HG03565 (cell line): ENCODE results near the gene RELB.
"Not testable (repeated sequence)": the region's sequence is repeated elsewhere in the genome, so short reads cannot be mapped to it uniquely, and the experiment has no call there.

Source experiments
- ATAC-seq: cut with Tn5 transposase; IDR thresholded peaks from one replicate; pipeline ENCODE4 v1.9.1; 2021; ENCODE audit warnings: mild to moderate bottlenecking, moderate library complexity; ENCODE audit not compliant: unreplicated experiment

RELB gene

DNA sequence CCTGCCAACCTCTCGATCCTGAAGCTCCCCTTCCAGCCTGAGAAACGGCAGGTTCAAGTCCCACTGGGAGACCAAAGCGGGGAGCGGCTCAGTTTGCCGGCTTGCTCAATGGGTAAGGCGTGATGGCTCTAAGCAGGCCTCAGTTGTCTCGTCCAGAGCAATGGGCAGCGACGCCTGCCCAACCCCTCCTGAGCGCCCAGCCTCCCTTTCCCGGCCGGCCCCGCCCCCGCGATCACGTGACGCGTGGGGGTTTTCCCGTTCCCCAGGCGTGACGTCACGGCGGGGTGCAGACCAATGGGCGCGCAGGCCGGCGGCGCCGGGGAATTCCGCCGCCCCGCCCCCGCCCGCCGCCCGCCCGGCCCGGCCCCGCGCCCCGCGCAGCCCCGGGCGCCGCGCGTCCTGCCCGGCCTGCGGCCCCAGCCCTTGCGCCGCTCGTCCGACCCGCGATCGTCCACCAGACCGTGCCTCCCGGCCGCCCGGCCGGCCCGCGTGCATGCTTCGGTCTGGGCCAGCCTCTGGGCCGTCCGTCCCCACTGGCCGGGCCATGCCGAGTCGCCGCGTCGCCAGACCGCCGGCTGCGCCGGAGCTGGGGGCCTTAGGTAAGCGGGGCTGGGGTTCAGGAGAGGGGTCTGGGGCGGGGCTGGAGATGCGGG, at the start of gene RELB:
TSS of gene RELB (plus strand) at position 378 of the 653 bp plus-strand sequence. CDS start at position 494, 116 bp downstream.
- peak; percentile 45 for ATAC-seq

- no peak for ATAC-seq
These were observed 47.0 kb upstream of the RELB start for GRCh38 chr19:44954278-44954648.

GRCh38 chr19:44954649-44955504, 46.4 kb upstream of the RELB start, which contains the start of gene CLPTM1:
Gene CLPTM1 (plus strand): TSS chr19:44955380. CDS start chr19:44955396, 16 bp downstream.
- peak; percentile 87 for ATAC-seq

DNA sequence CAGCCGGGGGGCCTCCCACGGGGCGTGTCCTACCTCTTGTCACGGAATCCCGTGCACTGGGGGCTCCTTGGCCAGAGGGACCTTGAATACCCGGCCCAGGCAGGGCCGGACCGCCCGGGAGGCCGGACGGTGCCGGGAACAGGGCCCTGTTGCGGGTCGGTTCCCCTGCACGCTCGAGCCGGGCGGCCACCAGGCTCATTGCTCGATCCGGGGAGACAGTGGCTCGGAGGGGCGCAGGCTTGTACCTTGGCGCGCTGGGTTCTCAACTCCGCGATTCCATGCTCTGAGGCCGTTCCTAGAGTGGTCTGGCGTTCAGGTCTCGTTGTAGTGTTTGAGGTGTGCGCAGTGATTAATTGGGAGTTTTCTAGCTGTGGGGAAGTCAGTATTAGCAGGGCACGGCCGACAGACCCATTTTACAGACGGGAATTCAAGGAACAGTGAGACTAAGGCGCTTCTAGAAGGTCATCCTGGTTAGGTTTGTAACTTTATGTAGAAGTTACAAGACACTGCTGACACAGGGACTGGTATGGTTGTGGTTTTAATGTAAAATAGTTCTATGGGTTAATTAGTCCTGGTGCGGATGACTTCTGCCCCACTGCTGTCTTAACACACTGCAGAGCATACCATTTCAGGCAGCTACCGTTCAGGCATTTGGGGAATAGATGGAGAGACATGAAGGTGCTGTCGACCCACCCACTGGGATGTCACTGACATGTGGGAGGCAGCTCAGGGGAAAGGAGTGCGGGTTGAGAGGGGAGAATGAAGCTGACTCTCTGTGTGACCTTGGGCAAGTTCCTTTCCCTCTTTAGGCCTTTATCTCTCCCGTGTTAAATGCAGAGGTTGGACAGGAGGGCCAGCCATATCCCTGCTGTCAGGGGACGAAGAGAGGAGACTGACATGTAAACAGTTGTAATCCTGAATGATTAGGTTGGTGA, 45.5 kb upstream of the RELB start:
- no peak for ATAC-seq

DNA sequence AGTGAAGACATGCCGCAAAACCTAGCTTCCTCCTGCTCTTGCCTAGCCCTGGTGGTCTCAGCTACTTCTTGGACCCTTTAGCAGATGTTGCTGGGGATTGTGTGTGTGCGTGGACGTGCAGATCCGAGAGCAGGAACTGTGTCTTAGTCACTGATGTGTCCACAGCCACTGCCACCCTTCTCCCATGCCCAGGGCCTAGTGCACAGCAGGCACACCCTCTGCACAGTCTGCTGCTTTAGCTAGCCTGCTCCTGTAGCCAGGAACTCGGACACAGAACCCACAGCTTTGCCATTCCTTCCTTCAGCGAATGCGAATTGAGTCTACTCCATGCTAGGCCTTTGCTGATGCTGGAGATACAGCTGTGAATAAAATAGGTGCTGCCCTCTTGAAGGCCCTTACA, 43.7 kb upstream of the RELB start:
- no peak for ATAC-seq

DNA sequence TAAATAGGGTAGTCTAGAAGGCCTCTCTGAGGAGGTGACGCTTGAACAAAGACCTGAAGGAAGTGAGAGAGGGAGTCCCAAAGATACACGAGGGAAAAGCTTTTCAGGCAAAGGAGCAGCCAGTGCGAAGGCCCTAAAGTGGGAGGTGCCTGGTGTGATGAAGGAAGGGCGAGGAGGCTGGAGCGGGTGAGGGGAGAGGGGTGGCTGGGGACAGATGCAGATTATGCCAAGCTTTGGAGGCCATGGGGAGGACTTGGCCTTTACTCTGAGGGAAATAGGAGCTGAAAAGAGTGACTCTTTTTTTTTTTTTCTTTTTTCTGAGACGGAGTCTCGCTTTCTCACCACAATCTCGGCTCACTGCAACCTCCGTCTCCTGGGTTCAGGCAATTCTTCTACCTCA, 43.2 kb upstream of the RELB start:
- no peak for ATAC-seq

GRCh38 chr19:44959691-44960090, 41.6 kb upstream of the RELB start:
- no peak for ATAC-seq

DNA sequence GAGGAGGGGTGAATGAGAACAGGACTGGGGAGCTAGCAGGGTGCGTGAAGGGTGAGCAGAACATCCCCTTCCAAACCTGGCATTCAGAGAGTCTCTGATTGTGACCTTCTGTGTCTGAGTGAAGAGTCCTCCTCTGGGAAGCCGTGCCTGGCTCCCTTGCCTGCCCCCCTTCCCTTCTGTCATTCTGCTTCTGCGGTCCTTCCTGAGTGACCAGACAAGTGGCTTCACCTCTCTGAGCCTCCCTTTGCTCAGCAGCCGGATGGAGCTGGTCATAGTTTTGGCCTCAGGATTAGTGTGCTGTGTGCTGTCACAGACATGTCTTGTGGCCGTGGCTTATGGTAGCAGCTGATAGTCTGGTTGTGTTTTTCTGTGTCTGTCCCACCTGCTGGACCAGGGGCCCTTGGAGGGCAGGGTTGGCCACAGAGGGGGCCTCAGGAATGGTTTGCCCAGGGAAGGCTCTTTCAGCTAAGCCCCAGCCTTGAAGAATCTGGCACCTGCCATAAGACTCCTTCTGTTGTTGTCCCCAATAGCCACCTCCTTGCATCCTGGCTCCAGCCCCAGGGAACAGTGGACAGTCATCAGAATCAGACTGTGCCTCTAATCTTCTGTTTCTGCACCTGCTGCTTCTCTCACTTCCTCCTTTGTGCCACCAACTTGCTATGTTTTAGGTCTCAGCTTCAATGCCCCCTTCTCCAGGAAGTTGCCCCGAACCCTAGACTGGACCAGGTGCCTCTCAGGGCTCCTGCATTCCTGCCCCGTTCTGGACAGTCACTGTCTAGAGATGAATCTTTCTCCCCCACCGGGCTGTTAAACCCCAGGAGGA, 40.1 kb upstream of the RELB start:
- no peak for ATAC-seq

GRCh38 chr19:44961821-44962220, 39.4 kb upstream of the RELB start:
- no peak for ATAC-seq

- no peak for ATAC-seq
These were observed 33.1 kb upstream of the RELB start for GRCh38 chr19:44968118-44968517.

DNA sequence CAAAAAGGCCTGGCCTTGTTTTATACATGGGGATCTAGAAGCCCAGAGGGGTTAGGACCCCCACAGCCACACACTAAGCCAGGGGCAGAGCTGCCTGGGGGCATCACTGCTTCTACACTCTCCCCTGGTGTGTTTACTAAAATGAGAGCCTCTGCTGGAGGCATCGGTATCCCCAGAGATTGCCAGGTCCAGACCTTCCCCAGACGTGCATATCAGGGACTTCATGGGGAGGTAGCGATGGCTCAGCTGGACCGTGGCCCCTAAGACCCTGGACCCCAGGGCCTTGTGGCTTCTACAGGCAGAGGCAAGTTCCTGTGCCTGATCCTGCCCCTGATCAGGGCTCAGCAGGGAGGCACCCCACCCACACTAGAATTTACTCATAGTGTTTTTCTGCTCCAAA, 32.6 kb upstream of the RELB start:
- ATAC-seq = no peak

DNA sequence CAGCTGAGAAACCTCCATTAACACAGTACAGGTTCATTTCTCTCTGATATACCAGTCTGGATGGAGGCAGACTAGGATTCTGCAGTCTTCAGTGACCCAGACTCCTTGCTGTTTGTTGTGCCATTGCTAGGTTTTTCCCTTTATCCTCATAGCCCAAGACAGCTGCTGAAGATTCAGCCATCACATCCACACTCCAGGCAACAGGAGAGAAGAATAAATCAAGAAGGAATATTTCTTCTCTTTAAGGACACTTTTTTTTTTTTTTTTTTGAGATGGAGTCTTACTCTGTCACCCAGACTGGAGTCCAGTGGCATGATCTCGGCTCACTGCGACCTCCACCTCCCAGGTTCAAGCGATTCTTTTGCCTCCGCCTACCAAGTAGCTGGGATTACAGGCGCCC, 31.8 kb upstream of the RELB start:
- ATAC-seq = no peak

GRCh38 chr19:44971451-44971850, 29.8 kb upstream of the RELB start:
- ATAC-seq = not testable (repeated sequence)

DNA sequence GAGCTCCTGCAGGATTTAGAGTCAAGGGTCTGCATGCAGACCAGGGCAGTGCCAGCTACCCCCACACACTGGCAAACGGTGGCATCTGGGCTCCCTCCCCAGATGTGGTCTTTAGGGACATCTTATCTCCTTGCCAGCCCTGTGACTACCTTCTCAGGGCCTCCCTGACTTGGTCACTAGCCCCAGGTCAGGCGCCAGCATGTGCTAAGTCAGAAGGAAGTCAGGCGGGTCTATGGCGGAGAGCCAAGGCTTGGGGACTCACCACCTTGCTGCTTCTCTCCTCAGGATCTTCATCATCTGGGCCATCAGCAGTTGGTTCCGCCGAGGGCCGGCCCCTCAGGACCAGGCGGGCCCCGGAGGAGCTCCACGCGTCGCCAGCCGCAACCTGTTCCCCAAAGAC, 28.5 kb upstream of the RELB start:
- no peak for ATAC-seq

DNA sequence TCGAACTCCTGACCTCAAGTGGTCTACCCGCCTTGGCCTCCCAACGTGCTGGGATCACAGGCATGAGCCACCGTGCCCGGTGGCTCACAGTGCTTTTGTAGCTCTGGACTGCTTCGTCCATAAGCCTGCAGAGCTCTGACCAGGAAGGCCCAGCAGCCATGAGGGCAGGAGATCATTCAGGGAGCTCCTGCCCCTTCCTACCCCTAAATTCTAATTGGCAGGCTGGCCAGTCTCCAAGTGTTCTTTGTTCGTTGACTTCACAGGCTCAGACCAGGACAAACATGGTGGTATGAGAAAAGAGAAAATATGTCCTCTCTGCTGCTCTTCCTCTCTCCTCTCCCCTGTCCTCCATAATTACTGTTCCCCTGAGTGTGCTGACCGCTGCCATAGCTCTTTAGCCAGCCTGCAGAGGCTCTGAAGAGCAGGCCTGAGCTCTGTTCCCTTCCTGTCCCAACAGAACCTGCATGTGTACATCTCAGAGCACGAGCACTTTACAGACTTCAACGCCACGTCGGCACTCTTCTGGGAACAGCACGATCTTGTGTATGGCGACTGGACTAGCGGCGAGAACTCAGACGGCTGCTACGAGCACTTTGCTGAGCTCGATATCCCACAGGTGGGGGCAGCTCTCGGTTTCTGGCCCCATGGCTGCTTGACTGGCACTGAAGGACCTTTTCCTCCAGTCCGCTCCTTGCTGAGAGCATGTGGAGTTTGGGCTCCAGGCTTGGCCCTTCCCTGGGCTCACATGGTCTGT, 27.1 kb upstream of the RELB start:
- no peak for ATAC-seq

- ATAC-seq = no peak
These were observed 26.4 kb upstream of the RELB start for GRCh38 chr19:44974857-44975256.

DNA sequence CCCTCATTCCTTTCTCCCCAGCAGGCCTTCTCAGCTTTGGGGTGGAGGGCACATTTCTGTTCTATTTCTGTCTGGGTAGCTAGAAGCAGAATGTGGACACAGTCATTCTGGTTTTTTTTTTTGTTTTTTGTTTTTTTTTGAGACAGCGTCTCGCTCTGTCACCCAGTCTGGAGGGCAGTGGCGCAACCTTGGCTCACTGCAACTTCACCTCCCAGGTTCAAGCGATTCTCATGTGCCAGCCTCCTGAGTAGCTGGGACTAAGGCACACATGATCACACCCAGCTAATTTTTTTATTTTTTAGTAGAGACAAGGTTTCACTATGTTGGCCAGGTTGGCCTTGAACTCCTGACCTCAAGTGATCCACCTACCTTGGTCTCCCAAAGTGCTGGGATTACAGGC, 25.8 kb upstream of the RELB start:
- no peak for ATAC-seq

DNA sequence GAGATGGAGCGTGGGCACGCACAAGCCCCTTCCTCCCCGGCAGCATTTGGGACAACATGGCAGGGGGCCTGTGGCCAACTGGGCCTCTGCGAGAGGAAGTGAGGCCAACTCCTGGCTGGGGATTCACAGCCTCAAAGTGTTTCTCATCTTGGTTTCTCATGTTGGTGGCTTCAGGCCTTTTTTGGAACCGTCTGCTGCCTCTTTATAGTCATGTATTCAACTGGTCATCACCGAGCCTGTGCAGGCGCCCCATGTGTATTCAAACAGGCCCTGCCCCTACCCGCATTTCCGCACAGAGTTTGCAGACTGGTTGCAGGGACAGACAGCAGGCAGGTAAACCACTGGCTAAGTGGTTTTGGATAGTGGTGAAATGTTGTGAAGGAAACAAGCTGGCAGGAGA, 17.3 kb upstream of the RELB start:
- no peak for ATAC-seq

GRCh38 chr19:44985445-44985844, 15.8 kb upstream of the RELB start:
- ATAC-seq = no peak

DNA sequence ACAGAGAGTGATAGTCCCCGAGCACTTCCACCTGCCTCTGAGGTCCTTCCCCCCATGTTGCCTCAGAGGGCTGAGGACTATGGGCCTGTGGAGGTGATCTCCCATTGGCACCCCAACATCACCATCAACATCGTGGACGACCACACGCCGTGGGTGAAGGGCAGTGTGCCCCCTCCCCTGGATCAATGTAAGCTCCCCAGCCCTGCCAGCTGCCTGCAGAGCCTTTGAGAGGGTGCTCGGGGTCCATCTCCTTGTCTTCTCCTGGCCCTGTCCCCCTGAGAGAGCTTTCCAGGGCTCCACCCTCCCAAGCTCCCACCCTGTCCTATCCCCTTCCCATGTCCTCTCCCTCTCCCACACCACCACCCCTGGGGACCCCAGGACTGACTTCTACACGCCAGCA, 14.9 kb upstream of the RELB start:
- no peak for ATAC-seq
